GM19467 (cell line): ENCODE measurements around the gene CEP20.
"Not testable (repeated sequence)": the region's sequence is repeated elsewhere in the genome, so short reads cannot be mapped to it uniquely, and the experiment has no call there.

Experiments used
- ATAC-seq: cut with Tn5 transposase; IDR thresholded peaks from one replicate; pipeline ENCODE4 v1.9.1; 2021; ENCODE audit warnings: mild to moderate bottlenecking, moderate library complexity; ENCODE audit not compliant: unreplicated experiment

Gene CEP20

DNA sequence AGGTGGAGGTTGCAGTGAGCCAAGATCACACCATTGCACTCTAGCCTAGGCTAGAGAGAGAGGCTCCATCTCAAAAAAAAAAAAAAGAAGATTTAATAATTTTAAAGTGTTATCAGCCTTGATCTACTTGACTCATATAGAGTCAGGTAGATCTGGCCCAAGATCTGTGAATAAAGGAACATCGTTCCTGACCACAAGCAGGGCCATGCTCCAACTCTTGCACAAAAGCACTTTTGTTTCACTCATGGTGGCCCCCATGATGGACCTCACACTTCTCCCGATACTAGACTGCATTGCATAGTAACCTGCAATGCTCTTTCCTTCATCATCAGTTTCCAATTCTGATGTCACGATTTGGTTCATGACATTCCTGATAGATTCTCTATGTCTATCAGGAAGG is 26.4 kb downstream of the CEP20 start:
- ATAC-seq: no peak

DNA sequence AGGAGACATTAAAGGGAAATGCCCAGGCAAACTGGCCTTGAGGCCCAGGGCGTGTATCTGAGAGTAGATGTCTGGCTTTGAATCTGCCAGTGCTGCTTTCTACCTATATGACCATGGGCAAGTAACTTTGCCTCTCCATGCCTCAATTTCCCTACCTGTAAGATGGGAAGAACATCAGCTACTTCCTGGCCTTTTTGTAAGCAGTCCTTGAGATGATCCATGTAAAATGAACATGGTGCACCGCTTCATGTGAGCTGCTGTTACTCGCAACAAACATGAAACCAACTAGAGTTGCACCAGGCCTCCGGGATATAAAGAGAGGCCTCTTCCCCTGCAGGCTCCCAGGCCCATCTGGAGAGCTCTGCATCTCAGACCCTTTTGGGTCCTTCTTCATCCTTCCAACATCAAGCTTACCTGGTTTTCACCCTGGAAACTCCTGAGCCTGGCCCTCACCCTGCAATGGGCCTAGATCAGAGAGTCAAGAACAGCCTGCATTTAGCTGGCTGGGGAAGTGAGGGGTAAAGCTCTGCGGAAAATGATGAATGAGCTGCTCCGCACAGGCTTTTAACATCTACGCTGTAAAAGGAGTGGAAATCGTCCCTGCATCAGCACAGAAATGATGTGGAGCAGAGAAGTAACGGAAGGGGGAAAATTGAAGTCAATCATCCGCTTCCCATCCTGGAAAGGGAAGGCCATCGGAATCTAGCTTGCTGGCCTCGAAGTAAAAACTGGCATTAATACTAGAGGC is 29.3 kb downstream of the CEP20 start:
- no peak for ATAC-seq

DNA sequence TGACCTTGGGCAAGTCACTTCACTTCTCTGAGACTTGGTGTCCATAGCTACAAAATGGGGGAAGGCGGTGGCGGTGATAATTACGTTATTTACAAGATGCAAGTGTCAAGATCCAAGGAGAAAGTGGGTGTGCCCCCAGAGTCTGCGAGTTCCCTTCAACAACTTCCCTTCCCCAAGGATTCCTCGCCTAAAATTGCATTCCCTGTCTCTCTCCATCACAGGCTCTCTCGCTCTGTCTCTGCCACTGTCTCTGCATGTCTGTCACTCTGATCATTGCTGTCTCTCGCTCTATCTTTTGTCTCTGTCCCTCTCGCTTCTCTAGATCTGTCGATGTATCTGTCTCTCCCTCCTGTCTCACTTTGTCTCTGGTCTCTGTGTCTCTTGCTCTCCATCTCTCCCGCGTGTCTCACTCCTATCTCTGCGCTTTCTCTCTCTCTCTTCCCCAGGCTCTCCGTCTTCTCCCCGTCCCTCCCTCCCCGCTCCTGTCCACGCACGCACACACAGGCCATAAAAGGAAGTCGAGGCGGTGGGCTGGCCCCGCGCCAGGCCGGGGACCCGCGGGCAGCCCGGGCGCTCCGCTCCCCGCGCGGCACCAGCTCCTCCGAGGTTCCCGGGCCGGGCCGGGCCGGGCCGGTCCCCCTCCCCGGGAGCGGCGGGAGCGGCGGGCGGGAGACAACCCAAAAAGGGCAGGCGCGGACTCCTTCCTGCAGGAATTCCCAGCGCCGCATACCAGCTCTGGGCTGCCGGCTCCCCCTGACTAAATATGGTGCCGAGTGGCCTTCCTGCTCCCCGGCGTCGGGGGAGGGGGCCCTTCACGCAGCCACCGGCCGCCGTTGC is 30.5 kb downstream of the CEP20 start:
- ATAC-seq: no peak

DNA sequence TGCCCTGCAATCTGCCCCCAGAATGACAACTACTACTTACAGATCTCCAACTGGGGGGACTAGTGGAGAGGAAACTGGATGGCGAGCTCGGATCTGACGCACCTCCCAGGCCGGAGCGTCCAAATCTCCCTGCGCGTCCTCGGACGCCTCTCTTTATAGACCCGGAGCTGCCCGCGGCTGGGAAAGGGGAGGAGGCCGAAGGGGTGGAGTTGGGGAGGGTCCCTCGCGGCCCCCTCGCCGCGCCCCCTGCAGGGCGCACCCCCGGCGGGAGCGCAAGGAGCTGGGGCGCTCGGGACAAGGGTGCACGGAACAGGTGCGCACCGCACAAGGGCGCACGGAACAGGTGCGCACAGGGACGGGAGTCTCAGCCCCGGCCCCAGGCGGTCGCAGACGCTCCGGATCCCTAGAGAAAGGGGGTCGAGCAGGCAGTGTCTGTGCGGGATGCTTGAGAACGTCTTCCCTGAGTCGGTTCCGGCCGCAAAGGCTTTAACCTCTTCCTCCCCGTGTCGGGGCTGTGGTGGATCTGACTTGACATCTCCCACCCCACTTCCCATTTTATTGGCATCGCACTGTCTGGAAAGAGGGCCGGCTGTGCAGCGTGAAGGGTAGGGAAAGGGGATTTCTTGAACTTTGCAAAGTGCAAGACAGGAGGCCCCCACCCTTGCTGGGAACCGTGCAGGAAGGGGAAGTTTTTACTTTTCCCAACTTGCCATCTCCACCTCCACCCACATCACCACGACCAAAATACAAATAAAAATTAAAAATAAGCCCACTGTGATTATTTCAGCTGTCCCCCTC is 31.3 kb downstream of the CEP20 start, which contains the start of gene MYH11:
Gene MYH11 (minus strand): TSS at position 128 of the 798 bp plus-strand sequence. CDS start 18,776 bp downstream, outside the sequence.
- ATAC-seq: no peak

DNA sequence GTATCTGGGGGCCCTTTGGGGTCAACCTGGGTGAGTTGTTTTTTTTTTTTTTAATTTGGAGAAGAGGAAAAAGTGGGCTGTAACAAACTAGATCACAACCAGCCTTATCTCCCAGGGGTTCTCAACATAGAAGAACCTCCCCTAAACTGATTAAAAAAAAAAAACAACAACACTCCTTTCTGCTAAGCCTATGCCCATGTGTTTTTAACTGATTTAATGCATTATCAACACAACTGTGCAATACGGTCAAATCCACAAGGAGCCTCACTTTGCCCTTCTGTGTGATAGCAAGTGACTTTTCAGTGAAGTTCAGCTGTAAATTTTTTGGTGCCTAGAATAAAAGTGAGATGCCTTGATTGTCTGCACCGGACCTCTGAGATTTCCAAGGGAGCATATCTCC is 32.2 kb downstream of the CEP20 start:
- peak; percentile 12 for ATAC-seq

DNA sequence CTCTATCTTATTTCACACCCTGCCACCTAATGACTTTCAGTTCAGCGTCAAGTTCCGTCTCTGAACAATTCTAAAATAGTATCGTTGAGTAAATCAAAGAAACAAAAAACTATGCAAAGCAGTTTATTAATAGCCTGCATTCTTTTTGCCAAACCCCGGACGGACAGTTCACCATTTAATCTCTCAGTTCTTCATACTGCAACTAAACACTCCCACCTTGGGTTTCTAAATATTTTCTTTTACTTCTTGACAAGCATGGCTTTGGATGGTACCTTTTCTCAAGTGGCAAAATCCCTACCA is 32.7 kb downstream of the CEP20 start:
- ATAC-seq: peak; percentile 61

DNA sequence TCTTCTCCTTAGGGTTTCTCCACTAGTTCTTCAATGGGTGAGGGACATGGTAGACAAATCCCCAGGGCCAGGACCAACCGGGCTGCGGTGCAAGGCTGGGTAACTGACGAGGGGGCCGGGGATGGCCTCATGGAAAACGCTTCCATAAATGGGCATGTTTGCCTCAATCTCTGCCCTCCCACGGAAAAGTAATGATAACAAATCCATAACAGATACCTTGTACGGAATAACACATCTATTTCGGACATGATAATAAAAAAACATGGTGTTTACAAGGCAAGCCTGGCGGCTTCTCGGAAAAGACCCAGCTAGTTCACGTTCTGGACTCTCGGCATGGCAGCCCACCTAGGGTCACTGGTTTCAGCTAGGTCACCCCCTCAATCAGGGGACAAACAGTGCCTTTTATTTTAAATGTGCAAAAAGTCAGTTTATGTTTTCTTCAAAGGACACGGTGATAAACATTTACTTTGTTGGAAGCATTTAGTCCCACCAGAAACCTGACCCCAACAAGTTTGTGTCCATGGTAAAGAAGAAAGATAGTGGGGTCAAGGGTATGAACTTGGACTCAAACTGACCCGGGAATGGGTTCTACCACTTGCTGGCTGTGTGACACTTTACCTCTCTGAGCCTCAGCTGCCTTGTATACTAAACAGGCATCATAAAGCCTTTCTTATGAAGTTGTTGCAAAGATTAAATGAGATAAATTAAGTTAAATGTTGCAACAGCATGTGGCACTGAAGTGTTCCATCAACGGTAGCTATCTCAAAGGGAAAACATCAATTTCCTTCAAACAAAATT is 33.3 kb downstream of the CEP20 start:
- peak; percentile 2 for ATAC-seq

DNA sequence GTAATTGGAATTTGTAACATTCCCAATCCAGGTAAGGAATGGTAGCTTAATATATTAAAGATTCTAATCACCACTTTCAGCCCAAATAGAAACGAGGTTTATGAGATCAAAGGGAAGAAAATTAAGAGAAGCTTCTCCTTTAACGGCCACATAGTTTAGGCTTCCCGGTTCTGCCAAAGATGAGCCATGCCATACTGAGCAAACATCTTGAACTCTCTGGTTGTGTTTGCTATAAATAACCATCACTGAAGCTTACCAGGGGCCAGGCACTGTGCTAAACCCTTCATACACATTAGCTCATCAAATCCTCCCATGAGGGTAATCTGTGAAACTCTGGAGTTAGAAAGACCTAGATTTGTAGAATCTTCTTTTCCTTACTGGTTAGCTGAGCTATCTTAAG is 34.3 kb downstream of the CEP20 start:
- ATAC-seq: no peak

DNA sequence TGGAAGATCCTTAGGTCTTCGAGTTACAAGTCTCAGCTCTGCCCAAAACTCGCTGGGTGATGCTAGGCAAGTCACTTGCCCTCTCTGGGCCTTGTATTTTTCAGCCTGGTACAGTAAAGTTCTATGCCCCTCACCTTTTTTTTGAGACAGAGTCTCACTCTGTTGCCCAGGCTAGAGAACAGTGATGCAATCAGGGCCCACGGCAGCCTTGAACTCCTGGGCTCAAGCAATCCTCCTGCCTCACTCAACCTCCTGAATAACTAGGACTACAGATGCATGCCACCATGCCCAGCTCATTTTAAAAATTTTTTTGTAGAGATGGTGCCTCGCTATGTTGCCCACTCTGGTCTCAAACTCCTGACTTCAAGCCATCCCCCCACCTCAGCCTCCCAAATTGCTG is 35.4 kb downstream of the CEP20 start:
- no peak for ATAC-seq

DNA sequence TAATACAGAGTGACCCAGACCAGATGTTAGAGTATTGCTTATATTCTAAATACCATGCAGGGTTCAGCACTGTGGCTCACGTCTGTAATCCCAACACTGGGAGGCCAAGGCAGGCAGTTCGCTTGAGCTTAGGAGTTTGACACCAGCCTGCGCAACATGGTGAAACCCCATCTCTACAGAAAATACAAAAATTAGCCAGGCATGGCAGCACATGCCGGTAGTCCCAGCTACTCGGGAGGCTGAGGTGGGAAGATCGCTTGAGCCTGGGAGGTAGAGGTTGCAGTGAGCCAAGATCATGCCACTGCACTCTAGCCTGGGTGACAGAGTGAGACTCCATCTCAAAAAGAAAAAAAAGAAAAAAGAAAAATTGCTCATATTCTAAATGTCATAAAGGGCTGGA is 37.8 kb downstream of the CEP20 start:
- not testable (repeated sequence) for ATAC-seq

DNA sequence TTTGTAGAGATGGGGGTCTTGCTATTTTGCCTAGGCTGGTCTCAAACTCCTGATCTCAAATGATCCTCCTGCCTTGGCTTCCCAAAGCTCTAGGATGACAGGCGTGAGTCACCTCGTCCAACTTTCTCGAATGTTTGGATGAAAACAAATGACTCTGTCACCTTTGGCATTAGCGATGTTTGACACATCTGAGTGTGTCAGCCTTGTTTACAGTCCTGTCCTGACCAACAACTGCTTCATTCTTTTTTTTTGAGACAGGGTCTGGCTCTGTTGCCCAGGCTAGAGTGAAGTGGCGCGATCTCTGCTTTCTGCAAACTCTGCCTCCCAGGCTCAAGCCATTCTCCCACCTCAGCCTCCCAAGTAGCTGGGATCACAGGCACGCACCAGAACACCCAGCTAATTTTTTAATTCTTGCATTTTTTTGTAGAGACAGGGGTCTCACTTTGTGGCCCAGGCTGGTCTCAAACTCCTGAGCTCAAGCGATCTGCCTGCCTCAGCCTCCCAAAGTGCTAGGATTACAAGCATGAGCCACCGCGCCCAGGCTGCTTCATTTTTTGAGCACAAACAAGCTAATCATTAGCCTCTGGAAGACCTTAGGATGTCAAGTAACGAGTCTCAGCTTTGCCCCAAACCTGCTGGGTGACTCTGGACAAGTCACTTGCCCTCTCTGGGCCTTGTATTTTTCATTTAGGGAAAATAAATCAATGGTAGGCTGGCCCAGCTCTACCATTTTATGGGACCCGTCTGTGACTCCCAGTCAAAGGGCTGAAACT is 39.0 kb downstream of the CEP20 start:
- ATAC-seq: no peak

DNA sequence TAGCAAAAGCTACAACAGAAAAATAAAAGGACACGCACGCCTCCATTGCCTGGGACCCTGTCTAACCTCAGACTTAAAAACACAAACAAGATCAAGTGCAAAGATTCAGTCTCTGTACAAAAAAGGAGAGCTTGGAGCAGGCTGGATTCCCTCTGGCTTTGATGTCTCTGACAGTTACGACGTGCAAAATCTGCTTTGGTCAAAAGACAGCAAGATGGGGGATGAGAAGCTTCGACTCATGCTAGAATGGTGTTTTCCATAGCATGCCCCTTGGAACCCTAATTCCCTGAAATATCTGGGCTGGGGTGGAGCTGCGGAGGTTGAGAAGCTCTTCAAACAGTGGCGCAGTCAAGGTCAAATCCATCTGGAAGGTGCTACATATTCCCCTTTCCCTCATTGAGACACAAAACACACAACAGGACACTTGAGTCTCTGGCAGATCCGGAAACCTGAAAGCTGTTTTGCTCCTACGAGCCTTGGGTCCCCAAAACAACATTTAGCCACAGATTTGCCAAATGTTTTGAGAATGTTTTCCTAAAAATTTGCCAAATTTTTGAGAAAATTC is 40.7 kb downstream of the CEP20 start:
- no peak for ATAC-seq

DNA sequence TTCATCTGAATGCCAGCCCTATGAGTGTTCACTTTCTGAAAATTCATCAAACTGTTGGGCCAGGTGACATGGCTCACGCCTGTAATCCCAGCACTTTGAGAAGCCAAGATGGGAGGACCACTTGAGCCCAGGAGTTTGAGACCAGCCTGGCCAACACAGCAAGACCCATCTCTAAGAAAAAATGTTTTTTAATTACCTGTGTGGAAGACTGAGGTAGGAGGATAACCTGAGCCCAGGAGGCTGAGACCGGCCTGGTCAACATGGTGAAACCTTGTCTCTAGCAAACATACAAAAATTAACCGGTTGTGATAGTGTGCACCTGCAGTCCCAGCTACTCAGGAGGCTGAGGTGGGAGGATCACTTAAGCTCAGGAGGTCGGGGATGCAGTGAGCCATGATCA is 41.9 kb downstream of the CEP20 start:
- ATAC-seq: no peak

DNA sequence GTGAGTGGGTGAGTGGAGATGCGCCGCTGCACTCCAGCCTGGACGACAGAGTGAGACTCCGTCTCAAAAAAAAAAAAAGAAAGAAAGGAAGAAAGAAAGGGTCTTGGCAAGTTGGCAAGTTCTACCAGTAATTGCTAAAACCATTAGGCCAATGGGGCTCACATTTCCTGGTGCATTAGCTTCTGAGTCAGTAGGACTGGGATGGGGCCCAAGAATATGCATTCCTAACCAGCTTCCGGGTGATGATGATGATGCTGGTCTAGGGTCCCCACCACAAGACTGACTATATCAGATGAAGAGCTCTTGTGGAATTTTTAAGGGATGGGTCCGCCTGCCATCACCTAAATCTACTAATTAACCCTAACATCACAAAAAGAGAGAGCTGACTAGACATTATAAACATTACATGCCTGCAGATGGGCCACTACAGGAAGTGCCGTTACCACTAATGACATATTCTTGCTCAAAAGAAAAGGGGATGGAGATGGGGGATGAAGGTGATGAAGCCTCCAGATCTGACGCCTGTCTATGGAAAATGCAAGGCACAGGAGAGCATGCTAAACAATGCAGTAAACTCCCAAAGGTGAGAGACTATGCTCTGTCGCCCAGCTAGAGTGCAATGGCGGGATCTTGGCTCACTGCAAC is 44.6 kb downstream of the CEP20 start:
- no peak for ATAC-seq

DNA sequence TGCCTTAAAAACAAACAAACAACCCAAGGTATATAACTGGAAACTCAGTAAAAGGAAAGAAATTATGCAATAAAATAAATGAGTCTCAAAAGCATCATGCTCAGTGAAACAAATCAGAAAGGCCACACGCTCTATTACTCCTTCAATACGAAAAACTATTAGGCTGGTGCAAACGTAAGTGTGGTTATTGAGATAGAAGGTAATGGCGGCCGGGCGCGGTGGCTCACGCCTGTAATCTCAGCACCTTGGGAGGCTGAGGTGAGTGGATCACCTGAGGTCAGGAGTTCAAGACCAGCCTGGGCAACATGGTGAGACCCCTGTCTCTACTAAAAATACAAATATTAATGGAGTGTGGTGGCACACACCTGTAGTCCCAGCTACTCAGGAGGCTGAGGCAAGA is 49.2 kb downstream of the CEP20 start:
- not testable (repeated sequence) for ATAC-seq

DNA sequence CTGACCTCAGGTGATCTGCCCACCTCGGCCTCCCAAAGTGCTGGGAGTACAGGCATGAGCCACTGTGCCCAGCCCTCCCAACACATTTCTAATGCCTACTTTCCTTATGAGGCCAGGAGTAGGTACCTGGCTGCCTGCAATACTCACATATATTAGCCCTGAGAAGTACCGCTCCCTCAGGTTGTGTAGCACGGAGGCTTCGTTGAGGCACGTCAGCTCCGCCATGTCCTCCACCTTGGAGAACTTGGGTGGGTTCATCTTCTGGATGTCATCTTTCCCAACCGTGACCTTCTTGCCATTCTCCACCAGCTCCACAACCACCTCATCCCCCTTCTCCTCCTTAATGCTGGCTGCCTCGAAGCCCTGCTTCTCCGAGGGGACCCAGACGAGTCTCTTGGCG is 50.6 kb downstream of the CEP20 start:
- no peak for ATAC-seq

DNA sequence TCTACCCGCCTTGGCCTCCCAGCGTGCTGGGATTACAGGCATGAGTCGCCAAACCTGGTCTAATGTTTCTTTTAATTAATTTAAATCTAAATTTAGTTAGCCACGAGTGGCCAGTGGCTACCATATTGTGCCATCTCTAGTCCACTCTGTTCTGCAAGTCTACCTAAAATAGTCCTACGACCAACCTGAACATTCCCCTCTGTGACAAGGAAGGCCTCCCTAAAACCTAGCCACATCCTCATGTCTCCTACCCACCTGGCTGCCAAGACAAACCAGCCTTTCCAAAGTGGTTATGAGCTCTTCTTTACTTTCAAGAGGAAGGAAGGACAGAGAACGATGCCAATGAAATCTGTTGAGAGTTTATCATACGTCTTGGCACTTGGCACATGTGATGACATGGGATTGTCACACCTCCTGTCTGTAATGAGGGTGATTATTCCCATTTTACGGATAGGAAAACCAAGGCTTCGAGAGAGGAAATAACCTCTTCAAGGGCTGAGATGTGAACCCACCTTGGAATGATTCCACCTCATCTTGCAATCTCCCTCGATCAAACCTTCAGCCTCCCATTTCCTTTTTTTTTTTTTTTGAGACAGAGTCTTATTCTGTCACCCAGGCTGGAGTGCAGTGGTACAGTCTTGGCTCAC is 51.3 kb downstream of the CEP20 start:
- ATAC-seq: no peak

DNA sequence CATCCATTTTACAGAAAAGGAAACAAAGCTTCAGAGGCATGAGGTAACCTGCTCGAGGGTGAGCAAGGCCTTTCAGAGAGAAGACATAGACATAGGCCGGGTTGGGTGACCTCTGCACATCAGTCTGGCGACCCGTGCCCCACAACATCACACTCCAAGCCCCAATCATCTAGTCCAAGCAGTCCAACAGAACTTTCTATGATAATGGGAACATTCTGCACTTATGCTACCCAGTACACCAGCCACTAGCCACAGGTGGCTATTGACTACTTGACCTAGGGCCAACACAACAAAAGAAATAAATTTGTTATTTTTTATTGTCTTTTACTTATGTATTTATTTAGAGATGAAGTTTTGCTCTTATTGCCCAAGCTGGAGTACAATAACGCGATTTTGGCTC is 52.3 kb downstream of the CEP20 start:
- ATAC-seq: no peak
